ENCODE data around the gene TRIM27.

- TF ChIP-seq CTCF (IDR thresholded peaks at IDR 0.05; ENCODE audit: poor library complexity, severe bottlenecking) (no peak), EZH2 (IDR thresholded peaks at IDR 0.05; ENCODE audit: borderline replicate concordance, insufficient read depth, low read length, poor library complexity, severe bottlenecking) (no peak)
These were observed 20.0 kb upstream of the TRIM27 start for GRCh38 chr6:28943557-28944411.
